Measurements from ENCODE around the gene IRF7. TPM values are rescaled to one million over a fixed set of nuclear protein-coding genes. Genes with fewer than 3 reads are reported as not detected.

The IRF7 gene
- total and polyA plus RNA-seq, 2 experiments from 2014 or later = 5.1 to 11.8 TPM

DNA sequence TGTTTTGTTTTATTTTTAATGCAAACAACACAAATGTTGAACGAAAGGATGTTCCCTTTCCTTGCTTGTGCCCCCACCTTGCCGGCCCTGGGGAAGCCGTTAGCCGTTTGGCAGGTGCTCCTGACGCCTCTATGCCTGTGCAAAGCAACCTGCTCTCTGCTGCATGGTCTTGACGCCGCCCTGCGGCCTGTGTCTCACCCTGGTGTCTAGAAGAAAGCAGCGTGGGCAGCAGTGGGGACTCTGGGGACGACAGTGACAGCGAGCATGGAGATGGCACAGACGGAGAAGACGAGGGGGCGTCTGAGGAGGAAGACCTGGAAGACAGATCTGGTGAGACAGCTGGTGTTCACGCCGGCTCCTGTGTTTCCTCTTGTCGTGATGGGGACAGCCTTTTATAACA lies 34.0 kb downstream of the IRF7 start:
- Histone ChIP-seq H3K9me3 (ENCODE audit: low read depth) (no peaks in the 10 kb centered on the region), H3K79me2 (ENCODE audit: insufficient read depth) (peaks cover 99% of the 10 kb centered on the region), H2AFZ (no peak overlapping the region), H3F3A (ENCODE audit: insufficient read depth) (peaks cover 10% of the 10 kb centered on the region), H4K20me1 (ENCODE audit: insufficient read depth) (peaks cover 20% of the 10 kb centered on the region; the same call in 1 of the 2 replicates), H3K4me3 (no peak overlapping the region), H3K4me1 (ENCODE audit: insufficient read depth) (peaks cover 16% of the 10 kb centered on the region), H3K9me2 (ENCODE audit: insufficient read depth) (no peaks in the 10 kb centered on the region), H3K9ac (no peak overlapping the region), H3K36me3 (ENCODE audit: low read depth) (no peaks in the 10 kb centered on the region; the same call in 1 of the 2 replicates), H3K27ac (no peak overlapping the region), H3K27me3 (replicated peaks; ENCODE audit: insufficient read depth) (no peaks in the 10 kb centered on the region), H3K4me2 (ENCODE audit: unreplicated experiment) (no peak overlapping the region)
- in situ Hi-C loops (cut with MboI) = no loop called here
- no peak for DNase-seq
- 81 to 83% methylated on average over 17 of the region's 17 CpGs for WGBS, 2 experiments (ENCODE audit: low coverage in 1 of 2, low lambda C conversion rate in 2 of 2, missing lambda C conversion rate in 2 of 2)
- TF ChIP-seq EZH2phosphoT487 (IDR thresholded peaks at IDR 0.05; ENCODE audit: insufficient read depth, low read depth) = no peak
- TF ChIP-seq EZH2 (IDR thresholded peaks at IDR 0.05; ENCODE audit: insufficient read depth, poor library complexity, severe bottlenecking) = no peak

DNA sequence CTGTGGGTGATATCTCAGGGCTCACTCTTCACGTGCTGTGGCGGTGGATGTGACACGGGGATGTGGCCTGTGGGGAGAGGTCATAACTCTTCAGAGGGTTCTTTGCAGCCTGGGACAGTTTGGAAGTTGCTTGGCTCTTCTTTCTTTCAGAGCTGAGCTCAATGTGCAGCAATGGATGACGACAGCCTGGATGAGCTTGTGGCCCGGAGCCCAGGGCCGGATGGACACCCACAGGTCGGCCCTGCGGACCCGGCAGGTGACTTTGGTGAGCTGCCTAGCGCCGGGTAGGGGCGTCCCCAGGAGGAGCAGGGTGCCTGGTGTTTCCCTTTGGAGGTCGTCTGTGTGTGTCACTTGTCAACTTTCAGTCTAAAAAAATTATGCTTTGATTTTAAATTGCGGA lies 34.4 kb downstream of the IRF7 start:
- no peak for DNase-seq
- Histone ChIP-seq H3F3A (ENCODE audit: insufficient read depth) (peaks cover 10% of the 10 kb centered on the region), H3K4me3 (no peak overlapping the region), H3K27ac (no peak overlapping the region), H4K20me1 (ENCODE audit: insufficient read depth) (peaks cover 20% of the 10 kb centered on the region; the same call in 1 of the 2 replicates), H3K9me2 (ENCODE audit: insufficient read depth) (no peaks in the 10 kb centered on the region), H3K4me2 (ENCODE audit: unreplicated experiment) (no peak overlapping the region), H3K9me3 (ENCODE audit: low read depth) (no peaks in the 10 kb centered on the region), H2AFZ (no peak overlapping the region), H3K27me3 (replicated peaks; ENCODE audit: insufficient read depth) (no peaks in the 10 kb centered on the region), H3K9ac (no peak overlapping the region), H3K79me2 (ENCODE audit: insufficient read depth) (peaks cover 95% of the 10 kb centered on the region), H3K36me3 (ENCODE audit: low read depth) (no peaks in the 10 kb centered on the region; the same call in 1 of the 2 replicates), H3K4me1 (ENCODE audit: insufficient read depth) (peaks cover 16% of the 10 kb centered on the region)
- TF ChIP-seq EZH2 (IDR thresholded peaks at IDR 0.05; ENCODE audit: insufficient read depth, poor library complexity, severe bottlenecking) = no peak
- no peak for TF ChIP-seq EZH2phosphoT487 (IDR thresholded peaks at IDR 0.05; ENCODE audit: insufficient read depth, low read depth)
- 79% methylated on average over 14 of the region's 14 CpGs for WGBS, 2 experiments (ENCODE audit: low coverage in 1 of 2, low lambda C conversion rate in 2 of 2, missing lambda C conversion rate in 2 of 2)
- in situ Hi-C loops (cut with MboI) = no loop called here

DNA sequence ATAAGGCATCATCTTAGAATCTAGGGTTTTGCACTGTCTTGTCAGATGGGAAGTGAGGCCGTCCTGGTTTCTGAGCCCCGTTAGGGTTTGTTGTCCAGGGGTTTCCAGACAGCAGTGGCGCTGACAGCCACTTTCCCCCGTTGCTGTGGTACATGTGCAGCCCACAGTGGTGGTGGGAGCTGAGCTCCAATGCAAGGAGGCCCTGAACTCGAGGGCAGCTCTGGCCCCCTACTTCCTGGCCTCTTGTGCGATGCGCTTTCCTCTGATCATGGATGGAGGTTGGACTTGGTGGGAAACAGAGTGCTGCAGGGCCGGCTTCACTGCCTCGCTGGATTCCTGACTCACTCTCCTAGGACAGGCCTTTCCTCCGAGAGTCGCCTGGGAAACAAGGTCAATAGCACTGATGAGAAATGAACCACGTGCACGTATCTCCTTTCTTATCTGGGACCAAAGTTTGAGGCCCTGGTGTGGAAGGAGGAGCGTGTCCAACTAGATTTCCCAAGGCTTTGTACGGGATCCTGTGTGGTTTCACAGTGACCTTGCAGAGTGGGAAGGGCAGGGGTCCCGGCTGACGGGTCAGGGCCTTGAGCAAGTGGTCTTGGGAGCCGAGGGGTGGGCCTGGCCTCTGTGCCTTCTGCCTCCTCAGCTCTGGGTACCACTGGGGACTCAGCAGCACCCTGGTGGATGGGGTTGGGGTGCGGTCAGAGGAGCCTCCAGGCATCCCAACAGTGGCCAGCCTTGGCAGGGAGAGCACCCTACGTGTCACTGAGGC lies 35.7 kb downstream of the IRF7 start:
- Histone ChIP-seq H4K20me1 (ENCODE audit: insufficient read depth) (peaks cover 20% of the 10 kb centered on the region; the same call in 1 of the 2 replicates), H3K79me2 (ENCODE audit: insufficient read depth) (peaks cover 83% of the 10 kb centered on the region), H3K27me3 (replicated peaks; ENCODE audit: insufficient read depth) (no peaks in the 10 kb centered on the region), H3K9me3 (ENCODE audit: low read depth) (no peaks in the 10 kb centered on the region), H3K9me2 (ENCODE audit: insufficient read depth) (no peaks in the 10 kb centered on the region), H2AFZ (no peak overlapping the region), H3K4me1 (ENCODE audit: insufficient read depth) (peaks cover 17% of the 10 kb centered on the region), H3F3A (ENCODE audit: insufficient read depth) (peaks cover 10% of the 10 kb centered on the region), H3K4me3 (no peak overlapping the region; the same call in 1 of the 2 replicates), H3K27ac (peak overlapping the region; percentile 43; the same call in 1 of the 2 replicates), H3K36me3 (ENCODE audit: low read depth) (no peaks in the 10 kb centered on the region; the same call in 1 of the 2 replicates), H3K9ac (peak overlapping the region; percentile 34), H3K4me2 (ENCODE audit: unreplicated experiment) (no peak overlapping the region)
- 73 to 74% methylated on average over 20 of the region's 20 CpGs for WGBS, 2 experiments (ENCODE audit: low coverage in 1 of 2, low lambda C conversion rate in 2 of 2, missing lambda C conversion rate in 2 of 2)
- TF ChIP-seq EZH2phosphoT487 (IDR thresholded peaks at IDR 0.05; ENCODE audit: insufficient read depth, low read depth) = no peak
- peak; percentile 57 for DNase-seq
- in situ Hi-C loops (cut with MboI) = no loop called here

DNA sequence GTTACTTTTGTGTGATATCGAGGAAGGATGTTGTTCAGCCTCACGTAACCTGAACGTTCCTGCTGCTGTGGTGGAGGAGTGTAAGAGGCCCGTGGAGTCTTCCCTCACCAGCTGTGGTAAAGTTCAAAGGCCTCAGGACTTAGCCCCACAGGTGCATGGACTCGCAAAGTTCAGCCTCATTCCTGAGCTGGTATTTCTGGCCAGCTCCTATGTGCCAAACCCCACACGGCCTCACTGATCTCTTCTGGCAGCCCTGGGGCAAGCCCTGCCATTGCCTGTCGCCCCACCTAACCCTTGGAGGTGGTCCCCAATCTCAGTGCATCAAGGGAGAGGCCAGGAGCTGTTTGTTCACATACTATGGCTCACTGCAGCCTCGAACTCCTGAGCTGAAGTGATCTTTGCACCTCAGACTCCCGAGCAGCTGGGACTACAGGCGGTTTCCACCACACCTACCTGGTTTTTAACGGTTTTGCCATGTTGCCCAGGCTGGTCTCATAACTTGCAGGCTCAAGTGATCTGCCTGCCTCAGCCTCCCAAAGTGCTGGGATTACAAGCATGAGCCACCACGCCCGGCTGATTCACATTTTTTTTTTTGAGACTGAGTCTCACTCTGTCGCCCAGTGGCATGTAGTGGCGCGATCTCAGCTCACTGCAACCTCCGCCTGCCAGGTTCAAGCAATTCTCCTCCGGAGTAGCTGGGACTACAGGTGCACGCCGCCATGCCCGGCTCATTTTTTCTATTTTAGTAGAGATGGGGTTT lies 37.3 kb downstream of the IRF7 start:
- peak overlapping the region; percentile 92 for H3K9ac ChIP-seq
- whole genome bisulfite sequencing, 2 experiments (ENCODE audit: low coverage in 1 of 2, low lambda C conversion rate in 2 of 2, missing lambda C conversion rate in 2 of 2) = 59 to 62% methylated on average over 21 of the region's 21 CpGs
- DNase-seq = no peak
- peaks cover 68% of the 10 kb centered on the region for H3K79me2 ChIP-seq (ENCODE audit: insufficient read depth)
- no peaks in the 10 kb centered on the region for H3K9me2 ChIP-seq (ENCODE audit: insufficient read depth)
- TF ChIP-seq EZH2phosphoT487 (IDR thresholded peaks at IDR 0.05; ENCODE audit: insufficient read depth, low read depth) = no peak
- no peak for TF ChIP-seq EZH2 (IDR thresholded peaks at IDR 0.05; ENCODE audit: insufficient read depth, poor library complexity, severe bottlenecking)
- no peak overlapping the region for H2AFZ ChIP-seq
- peaks cover 10% of the 10 kb centered on the region for H3F3A ChIP-seq (ENCODE audit: insufficient read depth)
- H3K4me2 ChIP-seq (ENCODE audit: unreplicated experiment) = peak overlapping the region; percentile 98
- H3K9me3 ChIP-seq (ENCODE audit: low read depth) = no peaks in the 10 kb centered on the region
- H3K27me3 ChIP-seq (replicated peaks; ENCODE audit: insufficient read depth) = no peaks in the 10 kb centered on the region
- peak overlapping the region; percentile 13; the same call in 1 of the 2 replicates for H3K27ac ChIP-seq
- peaks cover 20% of the 10 kb centered on the region; the same call in 1 of the 2 replicates for H4K20me1 ChIP-seq (ENCODE audit: insufficient read depth)
- in situ Hi-C loops (cut with MboI) = no loop called here
- H3K4me1 ChIP-seq (ENCODE audit: insufficient read depth) = peaks cover 21% of the 10 kb centered on the region
- H3K4me3 ChIP-seq = peak overlapping the region; percentile 92
- H3K36me3 ChIP-seq (ENCODE audit: low read depth) = no peaks in the 10 kb centered on the region; the same call in 1 of the 2 replicates

Measured in GM23248 (cell line).